Hippocampal formation (tissue), 2 donors: Measurements from ENCODE around the gene DICER1.

Experiments used
- DNase-seq, 2 donors: peaks; one replicate each; lab custom pipeline; 2025; lab: John Stamatoyannopoulos, UW

DICER1 gene

DNA sequence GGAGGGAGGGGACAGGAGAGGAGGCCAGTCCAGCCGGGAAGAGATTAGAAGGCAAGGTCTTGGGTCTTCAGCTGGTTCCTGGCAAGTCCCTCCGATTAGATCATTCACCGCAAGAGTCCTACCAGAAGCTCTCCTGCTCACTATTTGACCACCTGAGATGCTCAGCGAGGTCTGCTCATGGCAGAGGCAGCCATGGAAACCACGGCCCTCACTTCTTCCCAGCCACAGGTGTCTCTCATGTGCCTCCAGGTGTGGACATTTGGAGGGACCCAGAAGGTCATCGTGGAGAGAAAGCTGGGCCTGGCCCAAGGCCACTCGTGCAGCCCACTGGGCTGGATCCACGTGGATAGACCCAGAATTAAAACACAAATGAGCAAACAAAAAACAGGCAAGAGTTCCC lies 99.5 kb downstream of the DICER1 start:
- DNase-seq, result no peak

DNA sequence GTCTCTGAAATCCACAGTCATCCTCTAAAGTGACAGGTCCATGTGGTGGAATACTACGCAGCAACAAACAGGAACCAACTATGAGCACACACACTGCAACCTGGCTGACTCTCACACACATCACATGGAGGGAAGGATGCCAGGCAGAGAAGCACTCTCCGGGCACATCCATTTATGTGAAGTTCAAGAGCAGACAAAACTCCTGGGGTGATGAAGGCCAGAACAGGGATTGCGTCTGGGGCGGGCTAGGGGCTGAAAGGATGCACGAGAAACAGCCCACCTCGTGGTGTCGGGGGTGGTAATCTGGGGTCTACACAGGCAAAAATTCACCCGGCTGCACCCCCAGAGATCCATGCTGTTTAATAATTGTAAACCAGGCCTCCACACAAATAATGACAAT lies 100.2 kb downstream of the DICER1 start:
- no peak for DNase-seq

DNA sequence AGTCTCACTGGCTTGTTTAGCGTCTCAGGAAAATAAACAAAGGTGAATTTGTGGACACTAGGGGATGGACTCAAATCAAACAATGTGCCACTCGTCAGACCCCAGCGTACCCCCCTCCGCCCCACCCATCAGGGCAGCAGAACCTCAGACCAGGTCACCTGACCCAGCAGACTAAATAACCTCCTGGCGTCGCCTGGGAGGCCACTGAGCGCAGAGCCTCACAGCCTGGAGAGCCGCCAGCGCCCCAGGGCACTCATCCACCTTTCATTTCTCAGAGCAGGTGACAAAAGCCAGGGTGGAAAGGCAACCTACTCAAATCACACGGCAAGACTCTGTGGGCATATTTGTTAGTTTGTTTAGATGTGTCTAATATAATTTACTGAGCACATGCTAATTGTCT lies 100.9 kb downstream of the DICER1 start:
- DNase-seq, result no peak

DNA sequence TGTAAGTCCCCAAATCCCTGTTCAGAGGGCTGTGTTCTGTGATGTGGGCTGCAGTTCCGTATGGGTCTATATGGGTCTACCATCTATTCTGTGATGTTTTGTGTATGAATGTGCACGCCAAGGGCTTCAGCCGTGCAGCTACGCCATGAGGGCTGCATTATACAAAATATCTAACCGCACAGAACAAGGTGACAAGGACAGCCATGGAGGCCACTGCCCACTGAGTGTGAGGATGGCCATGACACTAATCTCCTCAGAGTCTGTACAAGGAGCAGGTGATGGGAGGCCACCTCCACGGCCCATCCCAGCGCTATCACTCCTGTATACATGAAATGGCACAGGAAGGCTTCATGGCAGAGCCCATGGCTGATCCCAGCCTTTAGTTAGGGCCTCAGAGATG lies 102.0 kb downstream of the DICER1 start:
- no peak for DNase-seq

DNA sequence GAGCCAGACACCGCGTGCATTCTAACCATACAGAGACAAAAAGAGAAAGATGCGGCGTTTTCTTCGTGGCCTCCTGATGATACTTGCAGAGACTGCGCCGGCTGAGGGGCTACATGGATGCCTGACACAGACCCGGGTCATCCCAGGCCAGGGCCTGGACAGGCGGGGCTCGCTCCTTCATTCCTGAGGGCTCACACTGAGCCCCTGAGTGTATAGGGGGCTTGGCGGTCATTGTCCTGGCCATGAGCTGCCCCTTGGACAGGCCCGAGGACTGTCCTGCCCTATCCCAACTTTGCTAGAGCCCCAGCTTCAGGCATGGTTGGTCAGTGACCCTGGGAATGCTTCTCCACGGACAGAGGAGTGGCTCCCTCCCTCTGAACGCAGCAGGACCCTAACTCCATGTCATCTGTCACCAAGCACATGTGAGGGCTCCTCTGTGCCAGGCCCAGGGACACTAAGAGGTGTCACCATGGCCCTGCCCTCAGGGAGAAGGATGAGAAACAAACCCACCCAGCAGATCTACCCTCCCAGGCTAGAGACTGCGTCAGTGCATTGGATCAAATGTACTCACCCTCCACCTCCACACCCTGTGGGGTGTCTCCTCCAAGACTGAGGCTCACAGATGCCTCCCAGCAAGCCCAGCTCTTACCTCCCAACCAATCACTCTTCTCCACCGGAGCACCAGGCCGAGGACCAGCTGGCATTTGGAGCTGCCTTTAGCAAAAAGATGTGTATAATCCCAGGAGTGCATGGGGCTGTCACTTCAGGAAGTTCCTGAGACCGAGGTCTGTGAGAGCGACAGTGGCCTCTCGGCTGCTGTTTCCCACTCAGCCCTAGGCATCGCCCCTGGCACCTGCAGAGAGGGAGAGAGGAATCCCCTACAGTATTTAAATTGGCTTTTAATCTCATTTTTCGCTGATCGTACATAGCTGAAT lies 102.7 kb downstream of the DICER1 start:
- DNase-seq, result no peak

DNA sequence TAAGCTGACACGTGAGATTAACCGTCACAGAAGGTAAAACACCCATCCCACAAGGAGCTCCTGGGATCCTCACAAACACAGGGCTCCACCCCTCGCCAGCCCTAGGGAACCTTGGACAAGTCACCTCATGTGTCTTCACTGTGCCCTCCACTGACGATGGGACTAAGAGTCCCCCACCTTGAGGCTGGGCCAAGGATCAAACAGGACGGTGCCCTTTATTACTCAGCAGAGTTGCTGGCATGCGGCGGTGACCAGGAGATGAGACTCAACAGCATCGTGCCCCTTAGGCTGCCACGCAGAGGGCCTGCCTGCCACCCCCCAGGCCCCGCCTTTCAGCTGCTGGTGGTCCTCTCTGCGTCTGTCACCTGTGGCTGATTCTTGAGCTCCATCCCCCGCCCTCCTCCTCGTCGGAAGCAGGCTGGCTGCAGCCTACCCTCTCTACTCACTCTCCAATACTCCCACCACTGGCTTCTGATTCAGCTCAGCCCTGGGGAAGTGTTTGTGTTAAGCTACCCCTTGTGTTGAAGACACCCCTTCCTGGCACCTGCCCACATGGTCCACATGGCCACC lies 105.2 kb downstream of the DICER1 start:
- no peak for DNase-seq

DNA sequence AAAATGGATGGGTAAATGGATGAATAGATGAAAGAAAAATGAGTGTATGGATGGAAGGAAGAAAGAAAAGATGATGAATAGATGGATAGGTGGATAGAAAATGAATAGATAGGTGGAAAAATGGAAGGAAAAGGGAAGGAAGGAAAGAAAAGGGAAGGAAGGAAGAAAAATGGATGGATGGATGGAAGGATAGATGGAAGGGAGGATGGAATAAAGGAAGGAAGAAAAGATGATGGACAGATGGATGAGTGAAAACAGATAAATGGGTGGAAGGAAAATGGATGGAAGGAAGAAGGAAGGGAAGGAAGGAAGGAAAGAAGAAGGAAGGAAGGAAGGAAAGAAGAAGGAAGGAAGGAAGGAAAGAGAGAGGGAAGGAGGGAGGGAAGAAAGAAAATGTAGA lies 107.4 kb downstream of the DICER1 start:
- no peak for DNase-seq

DNA sequence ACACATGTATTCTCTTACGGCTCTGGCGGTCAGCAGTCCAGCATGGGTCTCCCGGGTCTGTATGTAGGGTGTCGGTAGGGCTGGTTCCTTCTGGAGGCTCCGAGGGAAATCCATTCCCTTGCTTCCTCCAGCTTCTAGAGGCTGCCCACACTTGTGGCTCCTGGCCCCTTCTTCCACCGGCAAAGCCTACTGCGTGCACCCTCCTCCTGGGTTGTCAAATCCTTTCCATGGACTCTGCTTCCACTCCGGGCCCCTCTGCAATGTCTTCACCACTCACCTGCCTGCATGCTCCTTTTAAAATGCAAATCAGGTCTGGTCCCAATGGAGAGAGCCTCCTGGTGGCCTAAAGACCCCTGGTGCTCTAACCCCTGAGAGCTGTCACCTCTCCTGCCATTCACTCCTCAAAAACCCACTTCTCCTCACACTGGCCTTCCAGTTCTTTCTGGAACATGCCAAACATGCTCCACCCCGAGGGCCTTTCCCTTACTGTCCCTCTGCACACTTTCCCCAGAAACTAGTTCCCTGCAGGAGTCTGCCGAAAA lies 108.5 kb downstream of the DICER1 start:
- no peak for DNase-seq

DNA sequence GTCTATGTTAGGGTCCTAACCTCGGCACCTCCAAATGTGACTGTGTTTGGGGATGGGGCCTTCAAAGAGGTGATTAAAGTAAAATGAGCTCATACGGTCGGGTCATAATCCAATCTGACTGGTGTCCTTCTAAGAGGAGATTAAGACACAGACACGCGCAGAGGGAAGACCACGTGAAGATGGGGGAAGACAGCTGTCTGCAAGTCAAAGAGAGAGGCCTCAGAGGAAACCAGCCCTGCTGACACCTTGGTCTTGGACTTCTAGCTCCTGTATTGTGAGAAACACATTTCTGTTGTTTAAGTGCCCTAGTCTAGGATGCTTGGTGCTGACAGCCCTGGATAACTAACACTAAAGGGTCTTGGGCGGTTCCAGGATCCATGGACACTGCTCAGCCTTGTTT lies 109.6 kb downstream of the DICER1 start:
- no peak for DNase-seq

DNA sequence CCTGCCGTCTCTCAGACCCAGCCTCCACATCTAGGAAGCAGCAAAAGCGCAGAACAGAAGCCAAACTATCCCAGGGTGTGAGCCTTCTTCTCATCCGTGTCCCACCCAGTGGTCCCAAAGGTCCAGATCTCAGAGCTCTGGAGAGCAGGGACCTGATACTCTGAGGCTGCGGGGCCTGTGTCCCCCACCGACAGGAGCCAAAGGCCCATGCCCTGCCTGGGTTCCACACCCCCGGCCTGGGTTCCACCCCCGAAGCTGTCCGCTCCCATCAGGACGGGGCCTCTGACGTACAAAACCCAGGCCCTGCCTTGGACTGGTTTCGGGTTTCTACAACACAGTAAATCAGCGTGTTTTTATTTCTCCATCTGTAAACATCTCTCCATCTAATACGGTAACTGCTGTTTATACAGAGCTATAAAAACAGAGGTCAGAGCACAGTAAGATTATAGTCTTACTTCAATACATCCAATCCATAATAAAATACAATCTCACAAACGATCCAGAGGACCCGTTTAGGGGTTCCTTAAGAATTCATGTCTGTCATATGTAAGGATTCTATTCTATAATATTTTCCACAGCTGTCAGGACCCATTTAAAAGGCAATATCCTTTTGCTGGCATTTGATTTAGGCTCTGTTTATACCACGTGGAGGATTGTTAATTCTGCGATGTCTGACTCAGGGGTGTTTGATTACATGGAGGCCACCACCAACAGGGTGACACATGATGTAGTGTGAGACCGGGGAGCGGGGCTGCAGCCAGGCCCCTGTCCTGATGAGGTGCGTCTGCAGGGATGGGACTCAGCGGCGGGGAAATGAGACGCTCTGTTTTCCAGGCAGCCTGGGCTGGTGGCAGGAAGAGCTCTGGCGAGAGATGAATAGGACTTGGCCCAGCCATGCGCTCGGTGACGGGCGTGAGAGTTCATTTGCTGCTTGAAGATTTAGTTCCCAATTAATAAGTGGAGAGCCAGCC lies 110.3 kb downstream of the DICER1 start:
- DNase-seq, result no peak

DNA sequence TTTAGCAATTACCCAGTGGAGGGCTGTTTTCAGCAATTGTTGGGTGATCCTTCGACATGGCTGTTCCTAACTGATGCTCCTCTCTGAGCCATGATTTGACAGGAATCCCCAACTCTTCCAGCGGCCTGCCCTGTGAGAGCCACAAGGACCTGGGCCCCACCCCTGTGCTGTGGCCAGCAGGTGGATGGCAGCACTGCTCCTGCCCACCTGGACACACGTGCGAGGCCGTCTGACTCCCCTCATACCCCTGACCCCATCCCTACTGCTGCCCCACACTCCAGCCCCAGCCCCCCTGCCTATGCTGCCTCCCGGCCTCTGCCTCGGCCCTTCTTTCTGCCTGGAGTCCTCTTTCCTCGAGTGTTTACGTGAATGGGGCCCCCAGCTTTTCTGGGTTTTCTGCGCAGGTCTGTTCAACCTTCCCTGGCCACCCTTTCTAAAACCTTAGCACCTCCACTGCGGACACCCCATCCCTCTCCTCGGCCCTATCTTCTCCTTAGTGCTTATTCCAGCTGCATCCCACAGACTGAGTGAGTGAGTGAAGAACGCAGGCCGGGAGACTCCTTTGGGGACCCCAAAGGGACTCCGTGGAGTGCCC lies 111.4 kb downstream of the DICER1 start:
- no peak for DNase-seq

DNA sequence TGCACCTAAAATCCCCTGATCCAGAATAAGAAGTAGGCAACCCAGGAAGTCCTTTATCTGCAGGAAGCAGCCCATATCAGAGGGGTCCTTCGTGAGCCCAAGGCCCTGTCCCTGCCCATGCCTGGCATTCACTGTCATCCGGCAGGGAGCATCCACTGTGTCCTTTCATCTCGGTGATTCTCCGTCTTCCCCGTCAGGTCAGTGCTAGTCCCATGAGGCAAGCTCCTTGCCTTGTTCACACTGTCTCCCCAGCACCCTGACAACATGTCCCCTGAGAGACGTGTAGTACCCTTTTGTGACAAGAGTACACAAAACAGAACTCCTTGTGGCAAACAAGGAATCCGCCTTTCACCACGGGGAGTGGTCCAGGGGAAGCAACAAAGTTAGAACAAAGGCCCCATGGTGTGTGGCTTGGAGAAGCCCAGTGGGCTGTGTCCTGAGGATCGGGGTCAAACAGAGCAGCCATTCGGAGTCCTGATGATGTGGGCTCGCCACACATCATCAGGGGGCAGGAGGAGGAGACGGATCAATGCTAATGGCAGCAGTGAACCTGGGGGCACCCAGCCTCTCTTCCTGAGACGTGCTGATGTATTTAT lies 112.1 kb downstream of the DICER1 start:
- no peak for DNase-seq

DNA sequence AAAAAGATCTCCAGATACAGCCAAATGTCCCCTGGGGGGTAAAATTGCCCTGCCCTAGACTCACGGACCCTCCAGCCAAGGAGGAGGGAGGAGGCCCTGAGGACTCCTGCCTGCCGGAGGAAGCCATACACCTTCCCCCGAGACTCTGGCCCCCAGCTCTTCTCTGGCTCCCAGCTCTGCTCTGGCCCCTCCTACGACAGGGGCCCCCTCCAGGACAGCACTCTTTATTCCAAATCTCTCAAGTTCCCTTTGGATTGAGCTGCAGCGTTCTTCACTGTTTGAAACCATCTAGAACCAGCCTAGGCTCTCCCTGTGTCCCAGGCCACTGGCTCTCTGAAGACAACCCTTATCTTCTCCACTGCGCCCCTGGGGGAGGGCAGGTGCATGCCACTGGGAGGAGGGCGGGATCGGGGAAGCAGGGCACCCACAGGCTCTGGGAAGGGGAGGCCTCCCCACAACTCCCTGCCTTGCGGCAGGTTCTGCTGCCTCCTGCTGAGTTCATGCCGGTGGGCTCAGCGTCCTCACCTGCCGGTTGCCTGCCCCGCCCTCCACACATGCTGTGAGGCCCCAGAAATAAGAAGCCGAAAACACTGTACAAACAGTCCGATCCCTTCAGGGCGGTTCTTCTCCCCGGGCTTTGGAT lies 112.7 kb downstream of the DICER1 start:
- DNase-seq, result no peak

DNA sequence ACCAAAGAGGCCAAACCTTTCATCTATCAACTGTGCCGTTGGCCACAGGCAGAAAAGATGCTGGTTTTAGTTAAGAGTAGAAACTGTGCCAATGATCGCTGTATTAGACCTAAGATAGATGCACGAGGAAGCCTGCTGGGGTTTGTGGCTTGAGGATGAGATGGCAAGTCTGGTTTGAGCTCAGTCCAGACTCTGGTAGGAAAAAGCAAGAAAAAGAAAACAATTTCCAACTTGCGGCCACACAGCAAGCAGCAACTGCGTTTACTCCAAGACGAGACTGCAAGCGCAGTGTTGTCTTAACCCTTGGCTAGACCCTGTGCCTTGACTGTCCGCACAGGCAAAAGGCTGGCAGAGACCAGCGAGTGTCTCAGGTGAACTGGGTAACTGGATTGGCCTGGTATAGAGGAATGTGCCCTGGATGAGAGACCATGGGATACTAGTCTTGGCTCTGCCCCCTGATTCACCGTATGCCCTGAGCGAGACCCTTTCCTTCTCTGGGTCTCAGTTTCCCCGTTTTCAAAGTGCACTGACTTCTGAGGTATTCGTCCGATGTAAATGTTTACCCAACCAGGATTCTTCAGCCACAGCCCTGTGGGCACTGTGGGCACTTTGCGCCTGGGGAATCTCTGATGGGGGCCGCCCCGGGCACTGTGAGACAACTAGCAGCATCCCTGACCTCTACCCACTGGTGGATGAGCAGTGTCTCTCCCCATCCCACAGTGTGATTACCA lies 113.4 kb downstream of the DICER1 start:
- no peak for DNase-seq

DNA sequence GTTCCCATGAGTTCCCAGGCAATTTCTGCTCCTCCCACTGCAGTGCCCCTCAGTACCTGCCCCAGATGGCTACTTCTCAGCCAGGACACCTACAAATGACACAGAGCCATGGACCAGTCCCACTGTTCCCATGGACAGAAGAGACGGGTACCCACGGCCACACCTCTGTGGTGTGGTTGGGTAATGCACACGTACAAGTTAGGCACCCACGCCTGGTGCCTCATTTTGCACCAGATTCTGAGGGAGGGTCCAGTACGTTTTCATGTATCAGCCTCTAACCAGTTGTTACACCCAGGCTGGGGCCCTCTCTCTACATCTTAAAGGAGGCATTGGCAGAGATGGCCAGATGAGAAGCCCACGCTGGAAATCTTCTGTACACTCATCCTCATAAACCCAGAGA lies 114.0 kb downstream of the DICER1 start:
- DNase-seq, result no peak

DNA sequence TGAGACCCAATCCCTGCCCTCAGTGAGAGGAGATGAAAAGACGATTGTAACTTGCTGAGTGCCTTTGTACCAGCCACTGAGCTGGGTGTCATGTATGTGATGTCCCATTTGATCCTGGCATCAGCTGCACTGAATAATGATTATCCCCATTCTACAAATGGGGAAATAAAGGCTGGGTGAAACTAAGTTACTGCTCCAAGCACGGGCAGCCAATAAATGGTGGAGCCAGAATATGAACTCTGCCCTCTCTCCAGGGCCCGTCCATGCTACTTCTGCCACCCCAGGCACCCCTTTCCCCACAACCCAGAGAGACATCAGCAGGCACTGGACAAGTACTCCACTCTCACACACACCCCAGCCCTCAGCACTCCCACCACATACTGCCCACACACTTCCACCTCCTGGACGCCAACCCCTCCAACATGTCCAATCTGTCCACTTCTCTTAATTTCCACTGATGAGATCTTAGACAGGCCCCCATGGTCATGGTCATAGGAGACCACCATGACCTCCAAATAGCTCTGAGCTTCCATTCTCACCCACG lies 115.8 kb downstream of the DICER1 start:
- DNase-seq, result no peak

DNA sequence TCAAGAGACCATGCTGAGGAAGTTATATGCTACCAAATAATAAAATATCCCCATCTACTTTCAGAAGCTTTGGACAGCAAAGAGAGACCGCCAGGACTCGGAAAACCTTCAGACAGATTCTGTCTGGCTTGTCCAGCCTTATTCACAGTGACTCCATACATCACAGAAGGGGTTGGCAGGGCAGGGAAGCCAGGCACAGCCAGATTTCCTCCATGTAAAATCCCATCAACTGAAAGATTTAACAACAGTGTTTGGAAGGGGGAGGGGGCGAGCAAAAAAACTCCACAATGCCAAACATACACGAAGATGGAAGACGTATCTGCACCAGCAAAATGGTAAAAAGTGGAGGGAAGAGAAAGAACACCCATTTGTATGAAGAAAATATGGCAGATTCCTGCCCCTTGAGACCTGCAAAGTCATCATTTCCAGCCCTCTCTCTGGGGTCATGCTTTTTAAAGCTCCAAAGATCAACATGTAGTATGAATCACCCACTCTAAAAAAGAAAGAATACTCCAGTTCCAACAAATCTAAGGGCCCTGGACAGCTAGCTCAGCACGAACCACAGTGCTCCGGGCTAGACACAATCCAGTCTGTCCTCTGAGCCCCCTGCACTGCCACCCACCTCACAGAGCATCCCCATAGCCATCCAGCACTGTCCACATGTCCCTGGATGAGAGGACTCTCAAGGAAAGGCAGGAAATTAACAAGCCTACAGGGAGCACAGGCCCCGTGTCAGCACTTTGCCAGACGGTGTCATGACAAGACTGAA lies 116.4 kb downstream of the DICER1 start:
- DNase-seq, result no peak

DNA sequence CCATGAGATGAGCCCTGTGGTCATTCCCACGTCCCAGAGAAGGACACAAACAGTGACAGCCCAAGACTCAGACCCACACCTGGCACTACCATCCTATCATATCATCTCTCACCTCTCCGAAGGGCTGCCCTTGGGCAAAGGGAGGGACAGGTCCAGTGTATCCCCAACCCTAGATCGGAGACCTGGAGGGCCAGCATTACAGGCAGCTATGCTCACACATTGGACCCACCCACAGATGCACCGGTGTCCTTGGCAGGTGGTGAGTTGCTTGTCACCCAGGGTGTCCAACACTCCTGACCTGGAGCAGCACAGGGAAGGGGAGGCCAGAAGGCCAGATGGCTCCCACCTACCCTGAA lies 117.4 kb downstream of the DICER1 start:
- DNase-seq, result no peak
